ENCODE measurements around the gene NAGA. TPM values are rescaled to one million over a fixed set of nuclear protein-coding genes. Genes with fewer than 3 reads are reported as not detected.

The NAGA gene
- total and polyA plus RNA-seq, 9 of the 15 experiments (the other 6 are each of a cell fraction or from before 2014, with no cell fraction given), result 6.5 to 20.6 (median 17.4) TPM

- TF ChIP-seq ZNF197 (CRISPR knock-in tag; IDR thresholded peaks at IDR 0.05; ENCODE audit: low read depth) (no peak), MIER1 (IDR thresholded peaks at IDR 0.05; ENCODE audit: low read depth) (no peak), ILK (tag; IDR thresholded peaks at IDR 0.05; ENCODE audit: borderline replicate concordance, low read depth) (no peak), NKRF (IDR thresholded peaks at IDR 0.05; ENCODE audit: borderline replicate concordance) (peak; percentile 68; the same call in 1 of the 2 replicates), ZNF263 (CRISPR knock-in tag; IDR thresholded peaks at IDR 0.05; ENCODE audit: borderline replicate concordance) (0 out of 2 replicates have a peak, but pooled peaks have one; percentile 40), NFIC (IDR thresholded peaks at IDR 0.05) (peak; percentile 48; the same call in 1 of the 2 replicates), POLR2G (IDR thresholded peaks at IDR 0.05; ENCODE audit: low read depth, low read length) (peak; percentile 94), MEF2D (tag; conservative IDR thresholded peaks at IDR 0.05; ENCODE audit: low read depth) (peak; percentile 80; the same call in 1 of the 2 replicates), MTA2 (IDR thresholded peaks at IDR 0.05; ENCODE audit: low read depth) (no peak), NFXL1 (CRISPR knock-in tag; IDR thresholded peaks at IDR 0.05) (0 out of 2 replicates have a peak, but pooled peaks have one; percentile 51), ZNF707 (CRISPR knock-in tag; conservative IDR thresholded peaks at IDR 0.05) (no peak)
- TF ChIP-seq, protein P1, sequence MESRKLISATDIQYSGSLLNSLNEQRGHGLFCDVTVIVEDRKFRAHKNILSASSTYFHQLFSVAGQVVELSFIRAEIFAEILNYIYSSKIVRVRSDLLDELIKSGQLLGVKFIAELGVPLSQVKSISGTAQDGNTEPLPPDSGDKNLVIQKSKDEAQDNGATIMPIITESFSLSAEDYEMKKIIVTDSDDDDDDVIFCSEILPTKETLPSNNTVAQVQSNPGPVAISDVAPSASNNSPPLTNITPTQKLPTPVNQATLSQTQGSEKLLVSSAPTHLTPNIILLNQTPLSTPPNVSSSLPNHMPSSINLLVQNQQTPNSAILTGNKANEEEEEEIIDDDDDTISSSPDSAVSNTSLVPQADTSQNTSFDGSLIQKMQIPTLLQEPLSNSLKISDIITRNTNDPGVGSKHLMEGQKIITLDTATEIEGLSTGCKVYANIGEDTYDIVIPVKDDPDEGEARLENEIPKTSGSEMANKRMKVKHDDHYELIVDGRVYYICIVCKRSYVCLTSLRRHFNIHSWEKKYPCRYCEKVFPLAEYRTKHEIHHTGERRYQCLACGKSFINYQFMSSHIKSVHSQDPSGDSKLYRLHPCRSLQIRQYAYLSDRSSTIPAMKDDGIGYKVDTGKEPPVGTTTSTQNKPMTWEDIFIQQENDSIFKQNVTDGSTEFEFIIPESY (CRISPR knock-in tag; IDR thresholded peaks at IDR 0.05), result no peak
- TF ChIP-seq, protein P2, sequence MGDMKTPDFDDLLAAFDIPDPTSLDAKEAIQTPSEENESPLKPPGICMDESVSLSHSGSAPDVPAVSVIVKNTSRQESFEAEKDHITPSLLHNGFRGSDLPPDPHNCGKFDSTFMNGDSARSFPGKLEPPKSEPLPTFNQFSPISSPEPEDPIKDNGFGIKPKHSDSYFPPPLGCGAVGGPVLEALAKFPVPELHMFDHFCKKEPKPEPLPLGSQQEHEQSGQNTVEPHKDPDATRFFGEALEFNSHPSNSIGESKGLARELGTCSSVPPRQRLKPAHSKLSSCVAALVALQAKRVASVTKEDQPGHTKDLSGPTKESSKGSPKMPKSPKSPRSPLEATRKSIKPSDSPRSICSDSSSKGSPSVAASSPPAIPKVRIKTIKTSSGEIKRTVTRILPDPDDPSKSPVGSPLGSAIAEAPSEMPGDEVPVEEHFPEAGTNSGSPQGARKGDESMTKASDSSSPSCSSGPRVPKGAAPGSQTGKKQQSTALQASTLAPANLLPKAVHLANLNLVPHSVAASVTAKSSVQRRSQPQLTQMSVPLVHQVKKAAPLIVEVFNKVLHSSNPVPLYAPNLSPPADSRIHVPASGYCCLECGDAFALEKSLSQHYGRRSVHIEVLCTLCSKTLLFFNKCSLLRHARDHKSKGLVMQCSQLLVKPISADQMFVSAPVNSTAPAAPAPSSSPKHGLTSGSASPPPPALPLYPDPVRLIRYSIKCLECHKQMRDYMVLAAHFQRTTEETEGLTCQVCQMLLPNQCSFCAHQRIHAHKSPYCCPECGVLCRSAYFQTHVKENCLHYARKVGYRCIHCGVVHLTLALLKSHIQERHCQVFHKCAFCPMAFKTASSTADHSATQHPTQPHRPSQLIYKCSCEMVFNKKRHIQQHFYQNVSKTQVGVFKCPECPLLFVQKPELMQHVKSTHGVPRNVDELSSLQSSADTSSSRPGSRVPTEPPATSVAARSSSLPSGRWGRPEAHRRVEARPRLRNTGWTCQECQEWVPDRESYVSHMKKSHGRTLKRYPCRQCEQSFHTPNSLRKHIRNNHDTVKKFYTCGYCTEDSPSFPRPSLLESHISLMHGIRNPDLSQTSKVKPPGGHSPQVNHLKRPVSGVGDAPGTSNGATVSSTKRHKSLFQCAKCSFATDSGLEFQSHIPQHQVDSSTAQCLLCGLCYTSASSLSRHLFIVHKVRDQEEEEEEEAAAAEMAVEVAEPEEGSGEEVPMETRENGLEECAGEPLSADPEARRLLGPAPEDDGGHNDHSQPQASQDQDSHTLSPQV (IDR thresholded peaks at IDR 0.05), result peak; percentile 98
Observed at GRCh38 chr22:42079319-42080251, 9.0 kb upstream of the NAGA start, which contains the start of gene SMDT1 (continued).

All from K562 (cell line).